HG02642 (cell line): Measurements from ENCODE around the gene PRSS21.

Experiments
- ATAC-seq: cut with Tn5 transposase; IDR thresholded peaks from one replicate; pipeline ENCODE4 v1.9.1; 2021; ENCODE audit warnings: mild to moderate bottlenecking; ENCODE audit not compliant: unreplicated experiment, poor library complexity

The PRSS21 gene

GRCh38 chr16:2858245-2859025 is 41.4 kb downstream of the PRSS21 start:
- ATAC-seq = no peak

GRCh38 chr16:2859686-2860265 is 42.7 kb downstream of the PRSS21 start:
- no peak for ATAC-seq

- no peak for ATAC-seq
These were observed 44.0 kb downstream of the PRSS21 start for GRCh38 chr16:2860826-2861567.

GRCh38 chr16:2865651-2866050 is 48.6 kb downstream of the PRSS21 start:
- ATAC-seq = no peak

GRCh38 chr16:2866431-2866830 is 49.4 kb downstream of the PRSS21 start:
- no peak for ATAC-seq

GRCh38 chr16:2867661-2867986 is 50.6 kb downstream of the PRSS21 start:
- no peak for ATAC-seq

GRCh38 chr16:2867987-2868789 is 51.2 kb downstream of the PRSS21 start:
- peak; percentile 89 for ATAC-seq
